Nephron (organoid): ENCODE results near the gene KIRREL3.

ENCODE experiments used
- H3K27ac Mint-ChIP-seq, 3 experiments: 2 replicates each; pipeline ENCODE4 v1.8.0; 2020; ENCODE audit warnings: mixed read lengths in 3 of 3, mild to moderate bottlenecking in 2 of 3, moderate library complexity in 1 of 3
- H3K27me3 Mint-ChIP-seq: 2 replicates; pipeline ENCODE4 v1.8.0; 2021; ENCODE audit warnings: low read depth, mild to moderate bottlenecking, moderate library complexity, mixed read lengths
- H3K36me3 Mint-ChIP-seq: 2 replicates; pipeline ENCODE4 v1.8.0; 2020; ENCODE audit warnings: low read depth, mixed read lengths
- H3K4me1 Mint-ChIP-seq: 2 replicates; pipeline ENCODE4 v1.8.0; 2020; ENCODE audit warnings: mixed read lengths
- H3K4me3 Mint-ChIP-seq, 3 experiments: 2 replicates each; pipeline ENCODE4 v1.8.0; 2020; ENCODE audit warnings: mild to moderate bottlenecking in 3 of 3, mixed read lengths in 3 of 3, moderate library complexity in 2 of 3
- H3K9me3 Mint-ChIP-seq: 2 replicates; pipeline ENCODE4 v1.8.0; 2020; ENCODE audit warnings: mixed read lengths
- CTCF ChIP-seq, 3 experiments: fragments of 200-600 bp; sonication (generic); IDR thresholded peaks; one replicate each; pipeline ENCODE4 v1.5.0; 2021; ENCODE audit warnings: antibody characterized with exemption in 3 of 3; ENCODE audit not compliant: unreplicated experiment in 3 of 3

Gene KIRREL3

GRCh38 chr11:126599217-126599897, 401.2 kb downstream of the KIRREL3 start:
- no peak overlapping the region for H3K27ac Mint-ChIP-seq
- H3K27me3 Mint-ChIP-seq: peaks cover 31% of the 10 kb centered on the region
- no peaks in the 10 kb centered on the region for H3K9me3 Mint-ChIP-seq
- no peak for TF ChIP-seq CTCF (IDR thresholded peaks at IDR 0.05; ENCODE audit: unreplicated experiment in 3 of 3)
- no peaks in the 10 kb centered on the region for H3K36me3 Mint-ChIP-seq
- peaks cover 40% of the 10 kb centered on the region for H3K4me1 Mint-ChIP-seq
- H3K4me3 Mint-ChIP-seq: no peak overlapping the region

- Mint-ChIP-seq H3K4me3 (no peak overlapping the region), H3K9me3 (no peaks in the 10 kb centered on the region), H3K27ac (peak overlapping the region in 1 of 3 experiments; percentile 42), H3K27me3 (peaks cover 34% of the 10 kb centered on the region), H3K4me1 (peaks cover 43% of the 10 kb centered on the region), H3K36me3 (no peaks in the 10 kb centered on the region)
- TF ChIP-seq CTCF (IDR thresholded peaks at IDR 0.05; ENCODE audit: unreplicated experiment in 3 of 3): no peak
Observed at GRCh38 chr11:126598344-126599216, 402.0 kb downstream of the KIRREL3 start.

GRCh38 chr11:126597041-126597440, 403.5 kb downstream of the KIRREL3 start:
- no peak overlapping the region for H3K27ac Mint-ChIP-seq
- no peak overlapping the region for H3K4me3 Mint-ChIP-seq
- H3K27me3 Mint-ChIP-seq: peaks cover 40% of the 10 kb centered on the region
- H3K4me1 Mint-ChIP-seq: peaks cover 42% of the 10 kb centered on the region
- H3K36me3 Mint-ChIP-seq: no peaks in the 10 kb centered on the region
- TF ChIP-seq CTCF (IDR thresholded peaks at IDR 0.05; ENCODE audit: unreplicated experiment in 3 of 3): no peak
- H3K9me3 Mint-ChIP-seq: no peaks in the 10 kb centered on the region

- no peak overlapping the region for H3K27ac Mint-ChIP-seq
- peaks cover 35% of the 10 kb centered on the region for H3K27me3 Mint-ChIP-seq
- no peak overlapping the region for H3K4me3 Mint-ChIP-seq
- H3K9me3 Mint-ChIP-seq: no peaks in the 10 kb centered on the region
- H3K4me1 Mint-ChIP-seq: peaks cover 38% of the 10 kb centered on the region
- no peak for TF ChIP-seq CTCF (IDR thresholded peaks at IDR 0.05; ENCODE audit: unreplicated experiment in 3 of 3)
- H3K36me3 Mint-ChIP-seq: no peaks in the 10 kb centered on the region
Observed at GRCh38 chr11:126596474-126596873, 404.1 kb downstream of the KIRREL3 start.

GRCh38 chr11:126595560-126595959, 405.0 kb downstream of the KIRREL3 start:
- Mint-ChIP-seq H3K36me3 (no peaks in the 10 kb centered on the region), H3K27ac (no peak overlapping the region), H3K27me3 (peaks cover 38% of the 10 kb centered on the region), H3K9me3 (no peaks in the 10 kb centered on the region), H3K4me3 (no peak overlapping the region), H3K4me1 (peaks cover 32% of the 10 kb centered on the region)
- no peak for TF ChIP-seq CTCF (IDR thresholded peaks at IDR 0.05; ENCODE audit: unreplicated experiment in 3 of 3)
